ENCODE data around the gene HLA-C. TPM values are rescaled to one million over a fixed set of nuclear protein-coding genes. Genes with fewer than 3 reads are reported as not detected.
A peak's percentile ranks its signal among the peaks of the same experiment; 100 is the strongest.

HLA-C gene
- total RNA-seq, 1 experiment from 2014 or later: 333 TPM

DNA sequence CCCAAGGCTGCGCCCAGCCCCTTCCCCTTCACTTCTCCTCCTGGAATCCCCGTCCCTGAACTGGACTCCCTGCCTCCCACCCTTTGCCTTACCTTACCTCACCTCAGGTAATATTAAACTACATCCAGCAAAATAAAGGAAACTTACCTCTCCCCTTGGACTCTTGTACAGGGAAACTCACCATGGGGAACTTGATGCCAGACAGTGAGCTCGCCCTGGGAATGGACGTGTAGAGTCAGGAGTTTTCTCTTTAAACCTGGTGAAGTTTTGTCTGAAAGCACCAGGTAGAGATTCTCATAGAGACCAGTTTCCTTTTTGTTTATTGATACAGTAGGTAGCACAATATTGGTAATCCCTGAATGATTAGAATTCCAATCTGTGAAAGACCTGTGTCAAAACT is 544 bp upstream of the HLA-C start:
- peak overlapping the region; percentile 97 for H3K4me2 ChIP-seq (ENCODE audit: low read length)
- no peaks in the 10 kb centered on the region for H4K20me1 ChIP-seq (ENCODE audit: insufficient read depth)
- peaks cover 6% of the 10 kb centered on the region; the same call in 1 of the 2 replicates for H3K27me3 ChIP-seq (ENCODE audit: insufficient read depth, low read length)
- no peaks in the 10 kb centered on the region for H3K9me2 ChIP-seq (ENCODE audit: insufficient read depth)
- CTCF ChIA-PET: interaction anchor here (1.3 kb wide), 1 partner anchor 94 kb away, joined by 4 read pairs; no protein-coding TSS in a partner anchor
- H3K9ac ChIP-seq (ENCODE audit: low read length): peak overlapping the region; percentile 85
- RAD21 ChIA-PET (ENCODE audit: low non-redundant PET in 1 of 2, low total read pairs in 2 of 2, uncharacterized antibody in 2 of 2, unreplicated experiment in 2 of 2): no interaction called here
- H3K4me3 ChIP-seq (replicated peaks in 1 of 2; ENCODE audit: low read depth in 1 of 2, low read length in 2 of 2): peak overlapping the region; percentile 70 to 73
- peaks cover 9 to 20% of the 10 kb centered on the region in 2 experiments for H3K36me3 ChIP-seq (ENCODE audit: control insufficient read depth in 1 of 2, insufficient read depth in 2 of 2, low read length in 2 of 2)
- H3K27ac ChIP-seq (ENCODE audit: low read depth, low read length): peak overlapping the region; percentile 36
- peak overlapping the region; percentile 88 for H2AFZ ChIP-seq (ENCODE audit: low read depth, low read length, poor library complexity, severe bottlenecking)
- POLR2A ChIA-PET: interaction anchor here (0.8 to 1.6 kb wide), 3 partner anchors 26 to 75 kb away, joined by 3 to 4 read pairs (median 4); no protein-coding TSS in a partner anchor
- H3K9me3 ChIP-seq (ENCODE audit: control insufficient read depth in 1 of 2, insufficient read depth in 1 of 2, low read depth in 1 of 2, low read length in 2 of 2): no peaks in the 10 kb centered on the region
- TF ChIP-seq SP1 (IDR thresholded peaks at IDR 0.05; ENCODE audit: low read depth) (no peak), EZH2phosphoT487 (IDR thresholded peaks at IDR 0.05; ENCODE audit: borderline replicate concordance) (no peak), FOSL1 (IDR thresholded peaks at IDR 0.05; ENCODE audit: low read depth) (no peak)
- TF ChIP-seq, protein P1, sequence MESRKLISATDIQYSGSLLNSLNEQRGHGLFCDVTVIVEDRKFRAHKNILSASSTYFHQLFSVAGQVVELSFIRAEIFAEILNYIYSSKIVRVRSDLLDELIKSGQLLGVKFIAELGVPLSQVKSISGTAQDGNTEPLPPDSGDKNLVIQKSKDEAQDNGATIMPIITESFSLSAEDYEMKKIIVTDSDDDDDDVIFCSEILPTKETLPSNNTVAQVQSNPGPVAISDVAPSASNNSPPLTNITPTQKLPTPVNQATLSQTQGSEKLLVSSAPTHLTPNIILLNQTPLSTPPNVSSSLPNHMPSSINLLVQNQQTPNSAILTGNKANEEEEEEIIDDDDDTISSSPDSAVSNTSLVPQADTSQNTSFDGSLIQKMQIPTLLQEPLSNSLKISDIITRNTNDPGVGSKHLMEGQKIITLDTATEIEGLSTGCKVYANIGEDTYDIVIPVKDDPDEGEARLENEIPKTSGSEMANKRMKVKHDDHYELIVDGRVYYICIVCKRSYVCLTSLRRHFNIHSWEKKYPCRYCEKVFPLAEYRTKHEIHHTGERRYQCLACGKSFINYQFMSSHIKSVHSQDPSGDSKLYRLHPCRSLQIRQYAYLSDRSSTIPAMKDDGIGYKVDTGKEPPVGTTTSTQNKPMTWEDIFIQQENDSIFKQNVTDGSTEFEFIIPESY (IDR thresholded peaks at IDR 0.05; ENCODE audit: extremely low read depth, insufficient replicate concordance, low read length): no peak
- peaks cover 8% of the 10 kb centered on the region; the same call in 1 of the 2 replicates for H3K79me2 ChIP-seq (ENCODE audit: insufficient read depth, low read length)
- BruUV-seq (replicated peaks): TSS peak; percentile 86
- H3K4me1 ChIP-seq (ENCODE audit: control insufficient read depth in 1 of 2, insufficient read depth in 2 of 2, low read length in 2 of 2): peaks cover 6 to 15% of the 10 kb centered on the region in 2 experiments; a peak in 2 of 4 replicates
- intact Hi-C loops (cut with micrococcal nuclease): loop anchor here (5.0 kb wide), 1 partner anchor 95 kb away; no protein-coding TSS in a partner anchor
- ATAC-seq (0 out of 2 replicates have a peak, but pooled peaks have one; percentile 1), DNase-seq (ENCODE audit: low read depth, low spot score) (no peak)
